GM19099 (cell line): ENCODE measurements around the gene EIF3K.

Experiments
- POLR2A ChIP-seq: IDR thresholded peaks from 3 replicates; pipeline ENCODE4 v1.6.1; 2011; ENCODE audit warnings: low read depth; ENCODE audit not compliant: insufficient read length; ENCODE audit errors: extremely low read depth

EIF3K gene

GRCh38 chr19:38618590-38619360, at the start of gene EIF3K:
Gene EIF3K (plus strand): TSS chr19:38619188. CDS start chr19:38619269, 81 bp downstream.
- TF ChIP-seq POLR2A = peak; percentile 93

GRCh38 chr19:38569368-38569983, 49.5 kb upstream of the EIF3K start:
- no peak for TF ChIP-seq POLR2A

- TF ChIP-seq POLR2A = no peak
Observed at GRCh38 chr19:38571682-38572081, 47.3 kb upstream of the EIF3K start.

GRCh38 chr19:38577826-38578225, 41.2 kb upstream of the EIF3K start:
- no peak for TF ChIP-seq POLR2A

GRCh38 chr19:38580080-38580479, 38.9 kb upstream of the EIF3K start:
- no peak for TF ChIP-seq POLR2A

- no peak for TF ChIP-seq POLR2A
Observed at GRCh38 chr19:38583219-38583984, 35.6 kb upstream of the EIF3K start.

- TF ChIP-seq POLR2A = no peak
Observed at GRCh38 chr19:38583985-38584305, 35.0 kb upstream of the EIF3K start.

- TF ChIP-seq POLR2A = no peak
Observed at GRCh38 chr19:38587562-38587961, 31.4 kb upstream of the EIF3K start.

- TF ChIP-seq POLR2A = no peak
Observed at GRCh38 chr19:38588041-38588440, 30.9 kb upstream of the EIF3K start.

- no peak for TF ChIP-seq POLR2A
Observed at GRCh38 chr19:38592940-38593339, 26.0 kb upstream of the EIF3K start.

- TF ChIP-seq POLR2A = no peak
Observed at GRCh38 chr19:38596057-38596981, 22.7 kb upstream of the EIF3K start.

- TF ChIP-seq POLR2A = no peak
Observed at GRCh38 chr19:38597075-38597474, 21.9 kb upstream of the EIF3K start.

GRCh38 chr19:38599722-38600121, 19.3 kb upstream of the EIF3K start:
- no peak for TF ChIP-seq POLR2A

- TF ChIP-seq POLR2A = no peak
Observed at GRCh38 chr19:38606131-38606530, 12.9 kb upstream of the EIF3K start.

- no peak for TF ChIP-seq POLR2A
Observed at GRCh38 chr19:38614289-38614688, 4.7 kb upstream of the EIF3K start.

GRCh38 chr19:38615007-38615581, 3.9 kb upstream of the EIF3K start:
- TF ChIP-seq POLR2A = no peak
